ENCODE measurements around the gene TEX38.
"Not testable (repeated sequence)": the region's sequence is repeated elsewhere in the genome, so short reads cannot be mapped to it uniquely, and the experiment has no call there.

The TEX38 gene

GRCh38 chr1:46656643-46657042 is 15.0 kb upstream of the TEX38 start:
- no peak for DNase-seq

- no peak for DNase-seq
Measured at GRCh38 chr1:46657775-46658174, 13.9 kb upstream of the TEX38 start.

GRCh38 chr1:46659307-46659870 is 12.3 kb upstream of the TEX38 start:
- no peak for DNase-seq

GRCh38 chr1:46660116-46660515 is 11.5 kb upstream of the TEX38 start:
- not testable (repeated sequence) for DNase-seq

- not testable (repeated sequence) for DNase-seq
Measured at GRCh38 chr1:46662919-46663318, 8.7 kb upstream of the TEX38 start.

GRCh38 chr1:46665983-46666382 is 5.7 kb upstream of the TEX38 start:
- DNase-seq = no peak

- DNase-seq = peak; percentile 10
Measured at GRCh38 chr1:46667782-46668760, 3.6 kb upstream of the TEX38 start, which contains the start of gene ATPAF1. Gene ATPAF1, minus strand, starts transcription at chr1:46668364. Its CDS starts 42 bp downstream, at chr1:46668322.

GRCh38 chr1:46670134-46670533 is 1.5 kb upstream of the TEX38 start:
- DNase-seq = no peak

GRCh38 chr1:46672696-46673095 is 1.0 kb downstream of the TEX38 start:
- no peak for DNase-seq

GRCh38 chr1:46673749-46674182 is 2.1 kb downstream of the TEX38 start:
- no peak for DNase-seq

GRCh38 chr1:46675549-46676314 is 4.1 kb downstream of the TEX38 start:
- DNase-seq = no peak

- no peak for DNase-seq
Measured at GRCh38 chr1:46676531-46676930, 4.9 kb downstream of the TEX38 start.

- DNase-seq = no peak
Measured at GRCh38 chr1:46677339-46677738, 5.7 kb downstream of the TEX38 start.

- no peak for DNase-seq
Measured at GRCh38 chr1:46679789-46680573, 8.3 kb downstream of the TEX38 start.

GRCh38 chr1:46681333-46682034 is 9.8 kb downstream of the TEX38 start:
- DNase-seq = no peak

GRCh38 chr1:46682064-46682463 is 10.4 kb downstream of the TEX38 start:
- DNase-seq = no peak

- no peak for DNase-seq
Measured at GRCh38 chr1:46684670-46685069, 13.0 kb downstream of the TEX38 start.

GRCh38 chr1:46686255-46686654 is 14.6 kb downstream of the TEX38 start:
- no peak for DNase-seq

- DNase-seq = peak; percentile 0
Measured at GRCh38 chr1:46687093-46687659, 15.5 kb downstream of the TEX38 start.

- DNase-seq = no peak
Measured at GRCh38 chr1:46687921-46688509, 16.4 kb downstream of the TEX38 start.

- DNase-seq = no peak
Measured at GRCh38 chr1:46689356-46689755, 17.7 kb downstream of the TEX38 start.

Data from SHP77 treated with DMSO at 0.1 percent for 48 hours (cell line).